Tibial artery (tissue), 4 donors: ENCODE data around the gene DAW1.

Source experiments
- DNase-seq, 2 donors: peaks; one replicate each; pipeline ENCODE4 v3.0.0-alpha.2; 2019
- H3K27ac ChIP-seq, 2 donors: fragments of 200-600 bp; sonication (generic) in 1 of 2; 1 replicate in 1 of 2; 2 replicates in 1 of 2; pipeline ENCODE4 v1.5.1; 2018 to 2019; ENCODE audit warnings: mild to moderate bottlenecking in 1 of 2
- H3K27me3 ChIP-seq, 2 donors: fragments of 200-600 bp; sonication (generic) in 1 of 2; one replicate each; pipeline versions ENCODE4 v1.5.1 to v1.6.0; 2016 to 2019
- H3K36me3 ChIP-seq, 3 donors: fragments of 200-600 bp; sonication (generic) in 2 of 3; one replicate each; pipeline ENCODE4 v1.5.1; 2016 to 2019; ENCODE audit warnings: mild to moderate bottlenecking in 2 of 3
- H3K4me1 ChIP-seq, 4 donors: fragments of 200-600 bp; sonication (generic) in 2 of 4; 1 replicate in 3 of 4; 2 replicates in 1 of 4; pipeline ENCODE4 v1.5.1; 2016 to 2019
- H3K4me3 ChIP-seq, 2 donors: fragments of 200-600 bp; sonication (generic) in 1 of 2; 1 replicate in 1 of 2; 2 replicates in 1 of 2; pipeline ENCODE4 v1.5.1; 2018 to 2019; ENCODE audit warnings: mild to moderate bottlenecking in 2 of 2
- H3K9me3 ChIP-seq, 3 donors: fragments of 200-600 bp; sonication (generic) in 1 of 3; one replicate each; pipeline ENCODE4 v1.5.1; 2016 to 2019
- intact Hi-C: fragments of 100-400 bp; cut with DNase I; formaldehyde crosslinking; loops from one replicate; pipeline ENCODE4 v1.15.0; 2023; ENCODE audit warnings: low total_unique reads
- TF ChIP-seq, protein P1 (sequence below), 2 experiments: fragments of 200-600 bp in 1 of 2; fragments of 450-650 bp in 1 of 2; IDR thresholded peaks; one replicate each; pipeline ENCODE4 v1.5.1; 2017 to 2019; ENCODE audit warnings: antibody characterized with exemption in 2 of 2, mild to moderate bottlenecking in 1 of 2, moderate library complexity in 1 of 2

Gene DAW1

DNA sequence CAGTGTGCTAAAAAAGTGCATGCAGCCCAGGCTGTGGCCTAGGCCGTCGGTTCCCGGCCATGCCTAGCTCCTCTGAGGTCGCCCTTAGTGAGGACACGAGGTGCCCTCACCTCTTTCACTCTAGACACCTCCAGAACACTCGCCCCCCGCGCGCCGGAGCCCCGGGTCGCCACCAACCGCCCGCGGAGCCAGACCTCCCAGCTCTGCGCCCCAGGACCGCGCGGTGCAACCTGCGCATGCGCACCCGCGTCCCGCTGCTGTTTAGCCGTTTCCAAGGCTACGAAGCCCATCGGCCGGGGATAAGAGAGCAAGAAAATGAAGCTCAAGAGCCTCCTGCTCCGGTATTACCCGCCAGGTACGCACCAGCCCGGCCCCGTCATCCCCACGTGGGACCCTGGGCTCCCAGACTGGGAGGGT, at the start of gene DAW1:
TSS of gene DAW1 (plus strand) at position 257 of the 417 bp plus-strand sequence. CDS start at position 316, 59 bp downstream.
- no peak for DNase-seq
- Histone ChIP-seq H3K27me3 (peaks cover 0 to 7% of the 10 kb centered on the region in 2 donors), H3K36me3 (no peaks in the 10 kb centered on the region), H3K4me3 (peak within 1 kb of the TSS; percentile 32 to 47), H3K4me1 (peaks cover 0 to 15% (median 6%) of the 10 kb centered on the region in 4 donors), H3K27ac (no peak within 1 kb of the TSS), H3K9me3 (no peaks in the 10 kb centered on the region)
- TF ChIP-seq, protein P1, sequence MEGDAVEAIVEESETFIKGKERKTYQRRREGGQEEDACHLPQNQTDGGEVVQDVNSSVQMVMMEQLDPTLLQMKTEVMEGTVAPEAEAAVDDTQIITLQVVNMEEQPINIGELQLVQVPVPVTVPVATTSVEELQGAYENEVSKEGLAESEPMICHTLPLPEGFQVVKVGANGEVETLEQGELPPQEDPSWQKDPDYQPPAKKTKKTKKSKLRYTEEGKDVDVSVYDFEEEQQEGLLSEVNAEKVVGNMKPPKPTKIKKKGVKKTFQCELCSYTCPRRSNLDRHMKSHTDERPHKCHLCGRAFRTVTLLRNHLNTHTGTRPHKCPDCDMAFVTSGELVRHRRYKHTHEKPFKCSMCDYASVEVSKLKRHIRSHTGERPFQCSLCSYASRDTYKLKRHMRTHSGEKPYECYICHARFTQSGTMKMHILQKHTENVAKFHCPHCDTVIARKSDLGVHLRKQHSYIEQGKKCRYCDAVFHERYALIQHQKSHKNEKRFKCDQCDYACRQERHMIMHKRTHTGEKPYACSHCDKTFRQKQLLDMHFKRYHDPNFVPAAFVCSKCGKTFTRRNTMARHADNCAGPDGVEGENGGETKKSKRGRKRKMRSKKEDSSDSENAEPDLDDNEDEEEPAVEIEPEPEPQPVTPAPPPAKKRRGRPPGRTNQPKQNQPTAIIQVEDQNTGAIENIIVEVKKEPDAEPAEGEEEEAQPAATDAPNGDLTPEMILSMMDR (IDR thresholded peaks at IDR 0.05) = no peak
- intact Hi-C loops = no loop called here

- TF ChIP-seq, protein P1 (IDR thresholded peaks at IDR 0.05) = no peak
- no peak for DNase-seq
- H3K36me3 ChIP-seq = no peaks in the 10 kb centered on the region
- peaks cover 0 to 22% (median 6%) of the 10 kb centered on the region in 4 donors for H3K4me1 ChIP-seq
- H3K9me3 ChIP-seq = no peaks in the 10 kb centered on the region
- no peak overlapping the region for H3K4me3 ChIP-seq
- no peak overlapping the region for H3K27ac ChIP-seq
- intact Hi-C loops = no loop called here
- H3K27me3 ChIP-seq = no peaks in the 10 kb centered on the region
Measured at GRCh38 chr2:227822416-227823003, 48.9 kb upstream of the DAW1 start.

GRCh38 chr2:227823922-227824321, 47.5 kb upstream of the DAW1 start:
- Histone ChIP-seq H3K4me3 (no peak overlapping the region), H3K36me3 (no peaks in the 10 kb centered on the region), H3K27ac (no peak overlapping the region), H3K9me3 (no peaks in the 10 kb centered on the region), H3K27me3 (no peaks in the 10 kb centered on the region), H3K4me1 (peaks cover 0 to 9% (median 1%) of the 10 kb centered on the region in 4 donors)
- intact Hi-C loops = no loop called here
- TF ChIP-seq, protein P1 (IDR thresholded peaks at IDR 0.05) = no peak
- no peak for DNase-seq

DNA sequence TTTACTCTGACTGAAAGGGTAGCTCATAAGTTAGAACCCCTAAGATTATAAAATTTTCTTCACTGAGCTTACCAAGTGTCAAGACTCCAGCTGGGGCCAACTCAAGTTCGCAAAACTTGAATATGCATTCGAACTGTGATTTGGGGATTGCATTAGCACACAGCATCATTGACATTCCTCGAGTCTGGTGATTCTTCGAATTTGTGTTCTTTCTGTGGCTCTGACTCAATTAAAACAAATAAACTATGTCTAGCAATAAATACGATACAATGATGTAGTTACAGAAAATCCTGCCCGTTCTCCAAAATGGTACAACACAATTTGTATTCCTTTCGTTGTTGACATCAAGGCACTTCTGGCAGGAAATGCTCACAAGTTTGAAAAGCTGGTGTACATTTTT, 46.7 kb upstream of the DAW1 start:
- DNase-seq = no peak
- intact Hi-C loops = no loop called here
- no peaks in the 10 kb centered on the region for H3K27me3 ChIP-seq
- H3K27ac ChIP-seq = no peak overlapping the region
- H3K4me3 ChIP-seq = no peak overlapping the region
- TF ChIP-seq, protein P1 (IDR thresholded peaks at IDR 0.05) = no peak
- no peaks in the 10 kb centered on the region for H3K9me3 ChIP-seq
- peaks cover 0 to 1% (median 0%) of the 10 kb centered on the region in 4 donors for H3K4me1 ChIP-seq
- H3K36me3 ChIP-seq = no peaks in the 10 kb centered on the region

DNA sequence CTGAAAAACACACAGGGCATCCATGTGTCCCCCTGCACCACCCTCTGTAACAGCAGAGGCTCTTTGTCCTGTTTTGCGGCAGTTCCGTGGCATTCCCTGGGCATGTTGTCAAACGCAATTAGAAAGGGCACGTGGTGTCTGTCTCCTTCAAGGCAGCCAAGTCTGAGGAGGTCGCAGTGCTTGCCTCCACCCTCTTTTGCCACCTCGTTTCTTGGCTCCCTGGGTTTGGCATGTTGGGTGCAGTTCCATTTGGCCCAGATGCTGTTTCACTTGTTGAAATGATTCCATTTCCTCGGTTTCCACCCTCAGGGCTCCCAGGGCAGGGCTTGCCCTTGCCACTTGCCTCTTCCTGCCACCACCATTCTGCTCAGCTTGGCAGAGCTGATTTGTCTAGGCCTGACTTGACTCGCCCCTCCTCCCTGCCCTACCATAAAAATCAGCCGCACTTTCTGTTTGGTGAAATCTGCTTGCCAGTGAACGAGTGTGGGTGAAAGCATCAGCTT, 45.4 kb upstream of the DAW1 start:
- Histone ChIP-seq H3K27ac (no peak overlapping the region), H3K36me3 (no peaks in the 10 kb centered on the region), H3K4me1 (no peaks in the 10 kb centered on the region), H3K27me3 (no peaks in the 10 kb centered on the region), H3K9me3 (no peaks in the 10 kb centered on the region), H3K4me3 (no peak overlapping the region)
- no peak for DNase-seq
- TF ChIP-seq, protein P1 (IDR thresholded peaks at IDR 0.05) = no peak
- intact Hi-C loops = no loop called here
